ENCODE results near the gene DUSP14. TPM values are rescaled to one million over a fixed set of nuclear protein-coding genes. Genes with fewer than 3 reads are reported as not detected.
"Not testable (repeated sequence)": the region's sequence is repeated elsewhere in the genome, so short reads cannot be mapped to it uniquely, and the experiment has no call there.

The DUSP14 gene
- 86.6 and 86.9 TPM in 2 replicates for total RNA-seq (2014; rRNA removed; shearing (Covaris generic); ENCODE audit: low replicate concordance)

DNA sequence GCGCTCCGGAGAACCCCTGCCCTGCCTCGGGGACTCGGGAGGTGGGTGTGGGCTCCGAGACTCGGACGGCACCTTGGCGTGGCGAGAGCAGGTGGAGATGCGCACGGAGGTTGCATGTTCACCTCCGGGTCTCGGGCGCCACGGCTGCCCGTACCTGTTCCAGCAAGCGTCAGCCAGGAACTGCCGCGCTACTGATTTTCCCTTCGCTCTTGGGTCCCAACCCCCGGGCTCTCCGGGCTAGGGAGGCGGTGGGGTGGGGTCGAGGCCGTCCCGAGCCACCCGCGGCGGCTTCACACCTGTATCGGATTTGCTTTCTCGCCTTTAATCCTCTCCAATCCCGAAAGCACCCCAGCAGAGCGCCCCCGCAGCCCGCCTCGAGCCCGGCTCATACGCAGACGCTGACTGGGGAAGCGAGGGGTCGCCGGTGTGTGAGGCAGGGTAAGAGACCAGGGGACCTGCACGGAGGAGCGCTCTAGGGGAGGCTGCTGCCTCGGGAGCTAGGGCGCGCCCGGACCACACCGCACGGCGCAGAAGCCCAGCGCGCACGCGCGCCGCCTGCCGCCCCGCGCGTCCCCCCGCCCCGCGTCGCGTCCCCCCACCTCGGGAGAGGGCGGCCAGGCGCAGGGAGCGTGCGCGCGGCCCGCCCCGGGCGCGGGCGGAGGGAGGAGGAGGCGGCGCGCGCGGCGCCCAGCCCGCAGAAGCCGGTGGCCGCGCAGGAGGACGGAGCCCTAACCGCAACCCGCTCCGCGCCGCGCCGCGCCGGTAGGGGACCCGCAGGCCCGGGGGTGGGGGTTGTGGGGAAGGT is at the start of gene DUSP14:
DUSP14 (plus strand) TSS at position 695 of the 805 bp plus-strand sequence. CDS start 22,382 bp downstream, outside the sequence.
- H3K4me3 ChIP-seq, result peak within 1 kb of the TSS; percentile 92
- no peaks in the 10 kb centered on the region for H3K9me3 ChIP-seq
- H3K27me3 ChIP-seq, result no peaks in the 10 kb centered on the region
- peaks cover 5% of the 10 kb centered on the region; the same call in 1 of the 2 replicates for H3K36me3 ChIP-seq
- peak; percentile 88 for DNase-seq

DNA sequence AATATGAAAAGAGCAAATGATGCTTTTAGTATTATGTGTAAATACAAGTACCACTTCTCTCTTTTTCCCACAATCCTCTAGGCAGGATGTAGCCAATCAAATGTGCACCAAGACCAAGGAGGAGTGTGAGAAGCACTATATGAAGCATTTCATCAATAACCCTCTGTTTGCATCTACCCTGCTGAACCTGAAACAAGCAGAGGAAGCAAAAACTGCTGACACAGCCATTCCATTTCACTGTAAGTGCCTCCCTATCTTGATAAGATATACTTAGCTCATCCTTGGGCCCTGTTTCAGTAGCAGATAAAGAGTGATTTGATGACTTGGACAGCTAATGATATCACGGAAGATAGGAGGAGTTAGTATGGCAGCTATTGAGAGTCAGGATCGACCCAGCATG is 49.3 kb upstream of the DUSP14 start:
- H3K36me3 ChIP-seq, result peaks cover 69% of the 10 kb centered on the region
- H3K4me3 ChIP-seq, result no peak overlapping the region
- H3K27me3 ChIP-seq, result no peaks in the 10 kb centered on the region
- no peaks in the 10 kb centered on the region for H3K9me3 ChIP-seq
- no peak for DNase-seq

DNA sequence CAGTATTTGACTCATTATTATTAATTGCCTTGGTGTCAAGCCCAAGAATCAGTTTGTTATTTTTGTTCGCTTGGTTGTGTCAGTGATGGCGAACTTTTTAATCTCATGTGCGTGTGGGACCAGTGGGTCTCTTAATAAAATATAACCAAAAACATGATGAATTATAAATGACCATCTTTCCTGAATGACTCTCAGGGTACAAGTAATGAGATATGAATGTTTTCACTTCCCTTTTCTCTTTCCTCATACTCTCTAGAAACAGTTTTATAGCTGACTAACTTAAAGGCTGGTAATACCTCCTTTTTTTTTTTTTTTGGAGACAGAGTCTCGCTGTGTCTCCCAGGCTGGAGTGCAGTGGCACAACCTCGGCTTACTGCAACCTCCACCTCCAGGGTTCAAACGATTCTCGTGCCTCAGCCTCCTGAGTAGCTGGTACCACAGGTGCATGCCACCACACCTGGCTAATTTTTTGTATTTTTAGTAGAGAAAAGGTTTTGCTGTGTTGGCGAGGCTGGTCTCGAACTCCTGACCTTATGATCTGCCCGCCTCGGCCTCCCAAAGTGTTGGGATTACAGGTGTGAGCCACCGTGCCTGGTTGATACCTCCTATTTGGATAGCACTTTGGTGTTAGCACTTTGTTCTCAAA is 48.2 kb upstream of the DUSP14 start:
- DNase-seq, H3K4me3 ChIP-seq, H3K27me3 ChIP-seq, H3K9me3 ChIP-seq: not testable (repeated sequence)
- peaks cover 68% of the 10 kb centered on the region for H3K36me3 ChIP-seq

DNA sequence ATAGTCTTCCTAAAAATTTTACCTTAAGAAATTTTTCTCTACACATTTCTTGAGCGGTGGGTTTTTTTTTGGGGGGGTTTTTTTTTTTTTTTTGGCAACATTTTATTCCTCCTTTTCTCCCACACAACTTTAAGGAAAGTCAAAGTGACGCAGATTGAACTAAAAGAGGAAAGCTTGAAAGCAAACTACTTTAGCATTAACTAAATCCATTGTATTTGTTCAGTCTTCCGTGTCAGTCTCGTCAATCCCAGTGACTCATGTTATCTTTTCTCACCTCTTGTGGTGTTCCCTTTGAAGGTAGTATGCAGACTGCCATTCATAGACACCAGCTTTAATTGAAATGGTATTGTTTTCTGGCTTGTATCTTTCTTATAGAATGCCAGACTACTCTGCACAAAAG is 43.7 kb upstream of the DUSP14 start:
- no peak overlapping the region for H3K4me3 ChIP-seq
- no peaks in the 10 kb centered on the region for H3K9me3 ChIP-seq
- peaks cover 55% of the 10 kb centered on the region for H3K36me3 ChIP-seq
- H3K27me3 ChIP-seq, result no peaks in the 10 kb centered on the region
- no peak for DNase-seq

- Histone ChIP-seq H3K4me3 (no peak overlapping the region), H3K36me3 (peaks cover 55% of the 10 kb centered on the region), H3K9me3 (no peaks in the 10 kb centered on the region), H3K27me3 (no peaks in the 10 kb centered on the region)
- DNase-seq, result no peak
These were observed 42.0 kb upstream of the DUSP14 start for GRCh38 chr17:37447641-37448040.

DNA sequence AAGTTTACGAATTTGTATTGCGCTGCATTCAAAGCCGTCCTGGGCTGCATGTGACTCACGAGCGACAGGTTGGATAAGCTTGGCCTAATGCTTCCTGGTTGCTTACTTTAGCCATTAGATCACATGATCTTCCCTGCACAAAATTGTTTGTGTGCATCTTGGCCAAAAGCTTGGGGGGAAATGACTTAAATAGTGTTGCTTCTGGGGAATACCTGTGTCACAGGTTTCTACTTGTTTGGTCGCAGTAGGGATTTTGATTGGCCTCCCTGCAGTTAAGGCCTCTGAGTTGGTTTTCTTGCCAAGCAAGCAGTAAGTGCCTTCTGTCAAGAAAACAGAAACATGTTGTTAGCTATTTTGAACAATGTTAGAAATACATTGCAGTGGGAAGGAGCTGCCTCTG is 39.6 kb upstream of the DUSP14 start:
- Histone ChIP-seq H3K27me3 (no peaks in the 10 kb centered on the region), H3K9me3 (no peaks in the 10 kb centered on the region), H3K4me3 (no peak overlapping the region), H3K36me3 (peaks cover 34% of the 10 kb centered on the region)
- DNase-seq, result no peak

DNA sequence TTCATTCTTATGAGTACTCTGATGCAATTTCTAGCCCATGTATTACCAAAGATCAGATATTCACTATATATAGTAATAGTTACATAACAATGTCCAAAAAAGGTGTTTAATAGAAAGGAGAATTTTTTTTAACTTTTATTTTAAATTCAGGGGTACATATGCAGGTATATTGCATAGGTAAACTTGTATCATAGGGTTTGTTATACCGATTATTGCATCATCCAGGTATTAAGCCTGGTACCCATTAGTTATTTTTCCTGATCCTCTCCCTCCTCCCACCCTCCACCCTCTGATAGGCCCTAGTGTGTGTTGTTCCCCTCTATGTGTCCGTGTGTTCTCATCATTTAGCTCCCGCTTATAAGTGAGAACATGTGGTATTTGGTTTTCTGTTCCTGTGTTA is 31.9 kb upstream of the DUSP14 start:
- H3K4me3 ChIP-seq, H3K9me3 ChIP-seq, DNase-seq, H3K27me3 ChIP-seq: not testable (repeated sequence)
- peaks cover 36% of the 10 kb centered on the region for H3K36me3 ChIP-seq

- H3K27me3 ChIP-seq, result no peaks in the 10 kb centered on the region
- no peaks in the 10 kb centered on the region for H3K9me3 ChIP-seq
- peaks cover 41% of the 10 kb centered on the region for H3K36me3 ChIP-seq
- no peak overlapping the region for H3K4me3 ChIP-seq
- peak; percentile 49 for DNase-seq
These were observed 30.9 kb upstream of the DUSP14 start for GRCh38 chr17:37458805-37459204.

DNA sequence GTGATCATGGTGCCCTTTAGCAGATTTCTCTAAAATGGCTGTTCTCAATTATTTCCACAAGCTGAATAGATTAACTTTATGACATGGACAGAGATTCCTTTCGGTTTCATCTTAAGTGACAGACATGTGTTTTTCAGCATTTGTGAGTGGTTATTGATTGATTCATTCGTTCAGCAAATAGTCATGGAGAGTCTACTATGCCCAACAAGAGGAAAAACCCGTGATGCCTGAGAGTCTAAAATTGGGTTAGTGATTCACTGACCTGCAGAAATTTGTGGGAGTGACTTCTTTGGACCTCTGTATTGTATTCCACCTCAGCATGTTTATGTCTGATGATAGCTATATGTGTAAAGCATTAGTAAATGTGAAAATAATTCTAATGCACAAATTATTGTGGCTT is 28.0 kb upstream of the DUSP14 start:
- no peak for DNase-seq
- Histone ChIP-seq H3K9me3 (no peaks in the 10 kb centered on the region), H3K27me3 (no peaks in the 10 kb centered on the region), H3K36me3 (peaks cover 56% of the 10 kb centered on the region), H3K4me3 (no peak overlapping the region)

DNA sequence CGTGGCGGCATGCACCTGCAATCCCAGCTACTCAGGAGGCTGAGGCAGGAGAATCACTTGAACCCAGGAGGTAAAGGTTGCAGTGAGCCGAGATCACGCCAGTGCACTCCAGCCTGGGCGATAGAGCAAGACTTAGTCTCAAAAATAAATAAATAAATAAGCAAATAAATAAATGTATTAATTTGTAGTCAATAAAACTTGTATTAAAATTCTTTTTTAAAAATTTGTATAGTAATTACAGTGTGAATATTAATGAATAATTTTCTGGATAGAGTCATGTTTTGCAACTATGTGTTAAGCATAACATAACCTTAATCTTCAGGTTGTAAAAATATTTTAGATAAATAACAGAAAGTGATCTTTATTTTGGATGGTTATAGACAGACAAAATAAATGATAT is 27.2 kb upstream of the DUSP14 start:
- Histone ChIP-seq H3K36me3 (peaks cover 59% of the 10 kb centered on the region), H3K4me3 (no peak overlapping the region), H3K27me3 (no peaks in the 10 kb centered on the region)

DNA sequence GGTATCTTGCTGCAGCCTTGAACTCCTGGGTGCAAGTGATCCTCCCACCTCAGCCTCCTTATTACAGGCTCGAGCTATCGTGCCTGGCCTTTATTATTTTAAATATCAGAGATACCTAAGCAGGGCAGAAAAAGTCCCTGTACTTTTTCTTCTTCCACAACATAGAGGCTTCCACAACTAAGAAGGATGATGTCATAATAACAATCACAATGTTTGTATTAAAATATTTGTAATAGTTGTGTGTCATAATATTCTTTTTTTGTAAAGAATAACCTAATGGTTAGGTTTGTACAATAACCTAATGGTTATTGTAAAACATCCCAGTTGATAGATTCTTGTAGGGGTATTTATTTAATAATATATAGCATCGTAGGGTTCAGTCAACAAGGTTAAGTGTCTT is 26.7 kb upstream of the DUSP14 start:
- peaks cover 57% of the 10 kb centered on the region for H3K36me3 ChIP-seq
- no peaks in the 10 kb centered on the region for H3K27me3 ChIP-seq
- H3K9me3 ChIP-seq, result no peaks in the 10 kb centered on the region
- H3K4me3 ChIP-seq, result no peak overlapping the region
- DNase-seq, result no peak

More for the DNA sequence above, 27.2 kb upstream of the DUSP14 start:
- no peaks in the 10 kb centered on the region for H3K9me3 ChIP-seq
- no peak for DNase-seq

DNA sequence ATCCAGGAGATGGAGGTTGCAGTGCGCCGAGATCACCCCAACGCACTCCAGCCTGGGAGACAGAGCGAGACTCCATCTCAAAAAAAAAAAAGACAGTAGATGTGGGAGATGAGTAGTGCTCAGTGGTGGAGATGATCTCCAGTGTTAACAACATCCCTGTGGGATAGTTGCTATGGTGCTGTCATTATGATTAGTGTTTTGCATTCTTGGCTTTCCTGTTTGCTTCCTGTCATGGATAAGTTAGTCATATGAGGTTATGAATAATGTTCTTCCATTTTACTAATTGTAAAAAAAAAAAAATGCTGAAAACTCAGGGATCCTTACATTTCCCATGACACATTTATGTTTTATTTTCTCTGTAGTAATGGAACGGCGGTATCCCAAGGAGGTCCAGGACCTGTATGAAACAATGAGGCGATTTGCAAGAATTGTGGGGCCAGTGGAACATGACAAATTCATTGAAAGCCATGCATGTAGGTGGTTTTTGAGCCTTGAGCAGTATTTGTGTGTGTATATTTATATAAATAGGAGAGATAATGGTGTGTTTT is 24.5 kb upstream of the DUSP14 start:
- DNase-seq, result no peak
- no peak overlapping the region for H3K4me3 ChIP-seq
- no peaks in the 10 kb centered on the region for H3K27me3 ChIP-seq
- peaks cover 52% of the 10 kb centered on the region for H3K36me3 ChIP-seq
- H3K9me3 ChIP-seq, result no peaks in the 10 kb centered on the region

- no peak for DNase-seq
- Histone ChIP-seq H3K9me3 (no peaks in the 10 kb centered on the region), H3K36me3 (peaks cover 55% of the 10 kb centered on the region), H3K4me3 (no peak overlapping the region), H3K27me3 (no peaks in the 10 kb centered on the region)
These were observed 23.2 kb upstream of the DUSP14 start for GRCh38 chr17:37466471-37466870.

DNA sequence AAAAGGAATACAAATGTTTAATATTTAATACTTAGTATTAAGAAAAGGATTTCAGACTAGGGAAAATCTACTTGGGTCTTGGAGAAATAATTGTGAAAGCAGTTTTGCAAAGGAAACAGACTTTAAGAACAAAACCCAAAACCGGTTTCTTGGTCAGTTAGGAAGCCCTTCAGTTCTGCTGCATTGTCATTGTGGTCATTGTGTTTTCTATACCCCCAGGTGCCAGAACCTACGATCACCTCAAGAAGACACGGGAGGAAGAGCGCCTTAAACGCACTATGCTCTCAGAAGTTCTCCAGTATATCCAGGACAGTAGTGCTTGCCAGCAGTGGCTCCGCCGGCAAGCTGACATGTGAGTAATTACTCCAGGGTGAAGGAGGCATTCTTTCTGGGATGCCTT is 19.5 kb upstream of the DUSP14 start:
- H3K9me3 ChIP-seq, result no peaks in the 10 kb centered on the region
- no peak for DNase-seq
- H3K36me3 ChIP-seq, result peaks cover 63% of the 10 kb centered on the region
- no peaks in the 10 kb centered on the region for H3K27me3 ChIP-seq
- no peak overlapping the region for H3K4me3 ChIP-seq

- no peak for DNase-seq
- Histone ChIP-seq H3K36me3 (peaks cover 73% of the 10 kb centered on the region), H3K9me3 (no peaks in the 10 kb centered on the region), H3K27me3 (no peaks in the 10 kb centered on the region), H3K4me3 (no peak overlapping the region)
These were observed 13.8 kb upstream of the DUSP14 start for GRCh38 chr17:37475731-37476420.

- Histone ChIP-seq H3K9me3 (no peaks in the 10 kb centered on the region), H3K4me3 (no peak overlapping the region), H3K27me3 (no peaks in the 10 kb centered on the region), H3K36me3 (peaks cover 69% of the 10 kb centered on the region)
- DNase-seq, result peak; percentile 62
These were observed 13.1 kb upstream of the DUSP14 start for GRCh38 chr17:37476431-37477120.
